HAP-1 (cell line): ENCODE data around the gene SFSWAP.
A peak's percentile ranks its signal among the peaks of the same experiment; 100 is the strongest.
"Not testable (repeated sequence)": the region's sequence is repeated elsewhere in the genome, so short reads cannot be mapped to it uniquely, and the experiment has no call there.

ENCODE experiments used
- DNase-seq, 2 experiments: peaks; one replicate each; pipeline ENCODE4 v3.0.0-alpha.2; 2016 to 2020; ENCODE audit warnings: low spot score in 2 of 2
- H3K27me3 ChIP-seq: fragments of 250-450 bp; sonication (Bioruptor Pico); 2 replicates; pipeline ENCODE4 v1.5.1; 2020; ENCODE audit warnings: low read depth, mild to moderate bottlenecking, moderate library complexity
- H3K36me3 ChIP-seq: fragments of 250-450 bp; sonication (Bioruptor Pico); replicated peaks from 2 replicates; pipeline ENCODE4 v1.5.1; 2020; ENCODE audit warnings: mild to moderate bottlenecking
- H3K4me1 ChIP-seq: fragments of 250-450 bp; sonication (Bioruptor Pico); 2 replicates; pipeline ENCODE4 v1.5.1; 2020; ENCODE audit warnings: mild to moderate bottlenecking
- H3K4me3 ChIP-seq: fragments of 250-450 bp; sonication (Bioruptor Pico); 2 replicates; pipeline ENCODE4 v1.5.1; 2020; ENCODE audit warnings: mild to moderate bottlenecking, moderate library complexity
- H3K9me3 ChIP-seq: fragments of 250-450 bp; sonication (Bioruptor Pico); 2 replicates; pipeline ENCODE4 v1.5.1; 2020; ENCODE audit warnings: mild to moderate bottlenecking, moderate library complexity
- in situ Hi-C: fragments of 300-500 bp; cut with MboI; formaldehyde crosslinking; loops from 3 replicates; pipeline ENCODE4 v1.14.3; 2020; ENCODE audit warnings: low sequenced_read_pairs, inconsistent platforms, mixed read lengths

The SFSWAP gene

DNA sequence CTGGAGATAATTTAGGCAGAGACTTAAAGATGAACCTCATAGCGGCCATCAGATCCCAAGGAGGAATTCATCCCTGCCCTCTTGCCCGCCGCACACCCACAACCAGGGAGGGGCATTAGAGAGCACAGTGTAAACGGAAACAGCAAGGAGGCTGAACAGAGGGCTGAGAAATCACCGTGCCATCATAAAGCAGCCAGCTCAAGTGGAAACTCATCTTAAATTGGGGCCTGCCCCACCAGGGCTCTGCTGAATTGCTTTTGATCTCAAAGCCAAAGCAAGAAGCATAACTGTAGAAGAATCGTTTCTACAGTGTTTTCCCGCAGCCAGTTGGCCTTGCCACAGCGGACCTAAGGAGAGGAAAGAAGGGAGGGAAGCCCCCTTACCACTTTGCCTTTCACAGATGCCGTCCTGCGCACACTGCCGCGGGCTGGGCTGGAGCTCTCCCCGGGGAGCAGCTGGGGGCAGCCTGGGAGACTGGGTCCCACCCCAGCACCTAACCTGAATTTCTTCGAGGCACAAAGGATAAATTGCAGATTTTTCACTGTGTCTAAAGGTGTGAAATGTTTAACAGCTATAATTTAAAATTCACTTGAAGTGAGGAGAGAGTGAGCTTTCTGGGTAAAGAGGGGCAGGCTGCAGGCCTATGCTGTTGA lies 65.5 kb downstream of the SFSWAP start:
- DNase-seq = no peak
- no peaks in the 10 kb centered on the region for H3K9me3 ChIP-seq
- peaks cover 37% of the 10 kb centered on the region for H3K36me3 ChIP-seq
- H3K4me3 ChIP-seq = no peak overlapping the region
- no peaks in the 10 kb centered on the region for H3K4me1 ChIP-seq
- H3K27me3 ChIP-seq = no peaks in the 10 kb centered on the region
- in situ Hi-C loops = no loop called here

DNA sequence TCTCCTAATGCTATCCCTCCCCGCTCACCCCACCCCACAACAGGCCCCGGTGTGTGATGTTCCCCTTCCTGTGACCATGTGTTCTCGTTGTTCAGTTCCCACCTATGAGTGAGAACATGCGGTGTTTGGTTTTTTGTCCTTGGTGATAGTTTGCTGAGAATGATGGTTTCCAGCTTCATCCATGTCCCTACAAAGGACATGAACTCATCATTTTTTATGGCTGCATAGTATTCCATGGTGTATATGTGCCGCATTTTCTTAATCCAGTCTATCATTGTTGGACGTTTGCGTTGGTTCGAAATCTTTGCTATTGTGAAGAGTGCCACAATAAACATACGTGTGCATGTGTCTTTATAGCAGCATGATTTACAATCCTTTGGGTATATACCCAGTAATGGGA lies 66.4 kb downstream of the SFSWAP start:
- H3K27me3 ChIP-seq, H3K4me1 ChIP-seq, DNase-seq, H3K4me3 ChIP-seq, H3K9me3 ChIP-seq, in situ Hi-C loops: not testable (repeated sequence)
- peaks cover 44% of the 10 kb centered on the region for H3K36me3 ChIP-seq

DNA sequence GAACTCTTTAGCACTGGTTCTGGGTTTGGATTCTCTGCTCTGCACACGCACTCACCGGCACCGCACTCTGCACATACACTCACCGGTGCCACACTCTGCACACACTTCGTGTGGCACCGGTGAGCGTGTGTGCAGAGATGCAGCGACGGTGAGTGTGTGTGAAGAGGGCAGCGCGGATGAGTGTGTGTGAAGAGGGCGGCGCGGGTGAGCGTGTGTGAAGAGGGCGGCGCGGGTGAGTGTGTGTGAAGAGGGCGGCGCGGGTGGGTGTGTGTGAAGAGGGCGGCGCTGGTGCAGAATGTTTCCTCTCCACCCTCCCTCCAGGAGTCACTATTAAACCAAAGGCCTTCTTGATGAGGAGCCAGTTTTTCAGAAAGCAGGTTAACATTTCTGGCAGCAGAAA lies 68.1 kb downstream of the SFSWAP start:
- H3K36me3 ChIP-seq = peaks cover 49% of the 10 kb centered on the region
- no peak for DNase-seq
- H3K4me3 ChIP-seq = no peak overlapping the region
- no peaks in the 10 kb centered on the region for H3K9me3 ChIP-seq
- in situ Hi-C loops = no loop called here
- H3K4me1 ChIP-seq = peaks cover 9% of the 10 kb centered on the region
- no peaks in the 10 kb centered on the region for H3K27me3 ChIP-seq

DNA sequence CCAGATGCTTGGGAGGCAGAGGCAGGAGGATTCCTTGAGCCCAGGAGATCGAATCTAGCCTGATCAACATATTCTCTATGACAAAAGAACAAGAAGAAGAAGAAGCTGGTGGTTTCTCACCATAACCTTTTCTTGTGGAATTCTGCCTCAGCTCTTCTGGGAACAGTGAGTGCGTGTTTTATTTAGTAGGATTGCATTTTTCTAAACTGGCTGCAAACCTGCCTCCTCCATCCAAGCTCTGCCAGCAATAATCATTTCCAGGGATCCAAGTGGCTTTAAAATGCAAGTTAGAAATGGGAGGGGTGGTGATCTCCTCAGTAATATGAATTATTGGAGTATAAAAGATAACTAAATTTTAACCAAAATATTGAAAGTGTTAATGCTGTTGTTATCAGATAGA lies 71.2 kb downstream of the SFSWAP start:
- peaks cover 26% of the 10 kb centered on the region for H3K4me1 ChIP-seq
- no peaks in the 10 kb centered on the region for H3K9me3 ChIP-seq
- H3K4me3 ChIP-seq = no peak overlapping the region
- in situ Hi-C loops = no loop called here
- no peak for DNase-seq
- peaks cover 60% of the 10 kb centered on the region for H3K36me3 ChIP-seq
- no peaks in the 10 kb centered on the region for H3K27me3 ChIP-seq

DNA sequence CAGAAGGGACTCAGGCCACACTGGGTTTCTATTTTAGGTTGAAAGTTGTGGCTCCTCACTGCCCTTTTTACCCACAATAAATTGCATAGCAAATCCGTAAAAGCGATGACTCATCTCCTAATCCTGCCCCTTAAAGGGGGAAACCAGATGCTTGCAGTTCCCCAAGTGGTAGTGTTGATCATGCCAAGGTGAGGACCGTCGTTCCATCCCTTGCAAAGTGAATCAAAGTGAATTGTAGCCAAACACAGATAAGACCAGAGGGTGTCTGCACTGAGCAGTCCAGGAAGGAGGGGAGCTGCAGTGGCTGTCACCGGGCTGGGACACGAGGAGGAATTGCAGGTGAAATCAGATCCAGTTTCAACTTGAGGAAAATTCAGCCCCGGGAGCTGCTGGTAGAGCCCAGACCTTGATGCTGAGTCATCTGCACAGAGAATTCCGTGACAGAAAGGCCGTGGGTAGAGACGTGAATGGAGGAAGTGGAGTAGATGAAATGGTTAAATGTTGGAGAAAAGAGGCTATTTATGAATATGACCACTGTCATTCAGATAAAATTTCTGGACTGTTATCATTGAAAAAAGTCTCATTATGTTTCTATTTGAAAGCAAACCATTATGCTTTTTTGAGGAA lies 73.1 kb downstream of the SFSWAP start:
- H3K4me3 ChIP-seq = peak overlapping the region; percentile 2; the same call in 1 of the 2 replicates
- no peaks in the 10 kb centered on the region for H3K27me3 ChIP-seq
- peaks cover 54% of the 10 kb centered on the region for H3K36me3 ChIP-seq
- in situ Hi-C loops = no loop called here
- H3K9me3 ChIP-seq = no peaks in the 10 kb centered on the region
- DNase-seq = peak; percentile 70 to 81
- H3K4me1 ChIP-seq = peaks cover 26% of the 10 kb centered on the region

DNA sequence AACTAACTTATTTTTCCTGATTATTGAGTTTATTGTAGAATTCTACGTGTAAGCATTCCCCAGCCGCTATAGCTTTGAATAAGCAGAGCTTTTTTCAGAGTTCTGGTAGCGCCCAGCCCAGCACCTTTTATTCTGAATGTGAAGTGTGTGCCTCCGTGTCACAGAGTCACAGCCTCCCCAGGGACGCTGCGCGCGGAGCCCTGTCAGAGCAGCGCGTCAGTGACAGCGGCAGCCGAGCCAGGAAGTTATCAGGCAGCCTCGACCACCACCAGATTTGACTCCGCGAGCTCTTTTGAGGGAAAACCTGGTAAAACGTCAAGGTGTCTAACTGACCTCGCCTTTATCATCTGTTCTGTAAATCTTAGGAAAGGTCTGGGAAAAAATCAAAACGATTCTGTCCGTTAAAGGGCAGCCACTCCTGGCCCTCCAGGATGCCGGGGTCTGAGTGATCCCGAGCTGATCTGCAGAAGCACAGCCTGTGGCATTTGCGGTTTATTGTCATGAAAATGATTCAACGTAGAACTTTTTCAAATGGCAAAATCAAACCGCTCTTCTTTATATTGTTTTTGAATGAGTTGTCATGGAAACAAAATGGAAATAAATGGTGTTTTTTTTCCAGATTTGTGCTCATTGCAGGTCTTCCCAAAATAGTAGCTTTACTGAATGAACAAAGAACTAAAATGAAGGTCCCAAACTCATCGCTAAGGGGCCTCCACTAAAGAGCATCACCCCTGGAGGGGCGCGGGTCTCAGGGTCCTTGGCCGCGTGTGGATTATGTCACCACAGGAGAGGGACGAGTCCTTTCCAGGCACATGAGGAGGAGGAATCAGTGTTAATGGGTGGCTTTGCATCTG lies 74.2 kb downstream of the SFSWAP start:
- peak; percentile 74 to 76 for DNase-seq
- peak overlapping the region; percentile 6 for H3K4me3 ChIP-seq
- peaks cover 26% of the 10 kb centered on the region for H3K4me1 ChIP-seq
- no peaks in the 10 kb centered on the region for H3K27me3 ChIP-seq
- no peaks in the 10 kb centered on the region for H3K9me3 ChIP-seq
- in situ Hi-C loops = no loop called here
- peaks cover 51% of the 10 kb centered on the region for H3K36me3 ChIP-seq

DNA sequence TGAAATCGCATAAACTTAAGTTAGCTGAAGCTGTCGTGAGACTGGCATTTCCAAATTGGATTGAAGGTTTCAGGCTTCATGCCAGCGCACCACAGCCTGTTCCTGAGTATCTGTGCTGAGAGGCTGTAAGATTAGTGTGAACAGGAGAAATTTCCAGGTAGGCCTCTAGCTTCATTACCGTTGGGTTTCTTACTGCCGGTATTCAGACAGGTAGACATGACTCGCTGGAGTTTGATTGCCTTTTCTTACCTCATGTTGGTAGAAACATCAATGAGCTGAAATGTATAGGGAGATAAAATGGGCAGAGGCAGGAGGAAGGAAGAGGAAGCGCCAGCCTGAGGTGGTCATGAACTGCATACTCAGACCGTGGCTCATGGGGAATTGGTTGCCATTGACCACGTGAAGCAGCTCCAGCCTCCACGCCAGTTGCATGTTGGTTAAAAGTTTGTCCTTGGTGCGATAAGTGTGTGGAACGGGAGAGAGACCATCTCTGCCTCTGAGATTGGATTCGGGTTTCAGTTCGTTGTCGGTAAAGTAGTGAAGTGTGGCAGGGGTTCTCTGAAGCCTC lies 75.0 kb downstream of the SFSWAP start:
- in situ Hi-C loops = no loop called here
- no peaks in the 10 kb centered on the region for H3K27me3 ChIP-seq
- H3K4me1 ChIP-seq = peaks cover 26% of the 10 kb centered on the region
- H3K9me3 ChIP-seq = no peaks in the 10 kb centered on the region
- DNase-seq = no peak
- peaks cover 51% of the 10 kb centered on the region for H3K36me3 ChIP-seq
- no peak overlapping the region for H3K4me3 ChIP-seq

DNA sequence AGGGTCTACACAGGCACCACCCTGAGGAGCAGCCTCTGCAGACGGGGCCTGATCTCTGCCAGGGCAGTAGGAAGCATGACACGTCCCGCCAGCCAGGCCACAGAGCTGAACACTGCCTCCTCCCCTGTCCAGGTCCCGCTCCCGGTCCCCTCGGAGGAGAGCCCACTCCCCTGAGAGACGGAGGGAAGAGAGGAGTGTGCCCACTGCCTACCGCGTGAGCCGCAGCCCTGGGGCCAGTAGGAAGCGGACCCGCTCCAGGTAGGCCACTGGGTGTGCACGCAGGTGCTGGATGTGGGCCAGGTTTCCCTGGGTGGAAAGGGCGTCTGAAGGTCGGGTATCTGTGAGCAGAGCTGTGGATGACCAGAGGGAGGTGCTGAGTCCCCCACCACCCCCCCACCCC lies 75.4 kb downstream of the SFSWAP start:
- Histone ChIP-seq H3K27me3 (no peaks in the 10 kb centered on the region), H3K36me3 (peaks cover 53% of the 10 kb centered on the region), H3K4me3 (no peak overlapping the region), H3K9me3 (no peaks in the 10 kb centered on the region), H3K4me1 (peaks cover 26% of the 10 kb centered on the region)
- no peak for DNase-seq
- in situ Hi-C loops = no loop called here

DNA sequence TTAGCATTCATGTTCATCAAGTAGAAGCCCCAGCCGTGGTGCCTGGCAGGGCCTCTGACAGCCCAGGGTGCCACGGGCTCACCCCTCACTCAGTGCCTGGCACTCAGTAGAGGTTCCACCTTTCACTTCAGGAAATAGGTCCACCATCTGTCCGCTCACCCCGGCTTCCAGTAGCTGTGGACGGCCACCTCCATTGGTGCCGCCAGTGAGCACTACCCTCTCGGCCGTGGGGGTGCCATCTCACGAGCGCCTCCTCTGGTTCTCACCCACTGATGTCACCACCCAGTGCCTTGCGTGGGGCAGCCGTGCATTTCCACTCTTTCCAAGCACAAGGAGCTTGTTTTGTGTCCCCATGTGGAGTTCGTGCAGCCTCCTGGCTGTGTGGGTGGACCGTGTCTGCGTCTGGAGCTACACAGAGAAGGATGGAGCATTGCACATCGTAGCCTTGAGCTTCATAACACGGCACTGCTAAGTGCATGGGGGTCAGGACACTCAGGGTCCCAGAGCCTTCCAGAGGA lies 76.3 kb downstream of the SFSWAP start:
- Histone ChIP-seq H3K9me3 (no peaks in the 10 kb centered on the region), H3K4me3 (no peak overlapping the region), H3K36me3 (peaks cover 44% of the 10 kb centered on the region), H3K4me1 (peaks cover 26% of the 10 kb centered on the region), H3K27me3 (no peaks in the 10 kb centered on the region)
- DNase-seq = no peak
- in situ Hi-C loops = no loop called here

DNA sequence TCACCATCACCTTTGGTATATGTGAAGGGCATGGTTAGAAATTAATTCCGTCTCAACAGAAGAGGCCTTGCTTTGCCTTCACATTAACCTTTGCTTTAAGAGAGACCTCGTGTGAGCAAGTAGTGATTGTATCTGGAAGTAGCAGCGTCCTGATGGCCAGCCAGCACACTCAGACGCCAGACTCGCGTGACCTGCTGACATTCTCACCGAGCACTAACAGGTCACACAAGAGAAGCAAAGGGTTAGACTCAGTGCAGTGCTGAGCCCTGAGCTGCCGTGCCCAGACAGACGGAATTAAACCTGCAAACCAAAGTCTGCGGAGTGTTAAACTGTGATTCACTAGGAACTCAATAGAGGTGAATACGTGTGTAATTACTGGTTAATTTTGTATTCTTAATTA lies 77.2 kb downstream of the SFSWAP start:
- Histone ChIP-seq H3K4me3 (no peak overlapping the region), H3K36me3 (peaks cover 39% of the 10 kb centered on the region), H3K27me3 (no peaks in the 10 kb centered on the region), H3K9me3 (no peaks in the 10 kb centered on the region), H3K4me1 (peaks cover 25% of the 10 kb centered on the region)
- DNase-seq = no peak
- in situ Hi-C loops = no loop called here

DNA sequence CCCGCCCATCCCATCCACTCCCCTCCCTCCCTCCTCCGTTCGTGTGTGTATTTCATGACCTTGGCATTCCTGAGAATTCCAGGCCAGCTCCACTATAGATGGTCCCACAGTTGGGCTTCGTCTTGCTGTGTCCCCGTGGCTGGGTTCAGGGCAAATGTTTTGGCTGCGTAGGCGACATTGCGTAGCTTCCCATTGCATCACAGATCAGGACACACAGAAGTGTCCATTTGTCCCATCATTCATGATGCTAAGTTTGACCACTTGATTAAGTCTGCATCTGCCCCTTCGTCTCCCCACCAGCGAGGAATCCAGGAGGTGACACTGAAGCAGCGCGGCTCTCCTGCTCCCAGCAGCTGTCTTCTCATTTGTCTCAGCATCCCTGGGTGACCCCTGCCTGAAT lies 78.7 kb downstream of the SFSWAP start:
- Histone ChIP-seq H3K4me1 (peaks cover 11% of the 10 kb centered on the region), H3K27me3 (no peaks in the 10 kb centered on the region), H3K4me3 (no peak overlapping the region), H3K36me3 (peaks cover 40% of the 10 kb centered on the region), H3K9me3 (no peaks in the 10 kb centered on the region)
- DNase-seq = no peak
- in situ Hi-C loops = no loop called here

DNA sequence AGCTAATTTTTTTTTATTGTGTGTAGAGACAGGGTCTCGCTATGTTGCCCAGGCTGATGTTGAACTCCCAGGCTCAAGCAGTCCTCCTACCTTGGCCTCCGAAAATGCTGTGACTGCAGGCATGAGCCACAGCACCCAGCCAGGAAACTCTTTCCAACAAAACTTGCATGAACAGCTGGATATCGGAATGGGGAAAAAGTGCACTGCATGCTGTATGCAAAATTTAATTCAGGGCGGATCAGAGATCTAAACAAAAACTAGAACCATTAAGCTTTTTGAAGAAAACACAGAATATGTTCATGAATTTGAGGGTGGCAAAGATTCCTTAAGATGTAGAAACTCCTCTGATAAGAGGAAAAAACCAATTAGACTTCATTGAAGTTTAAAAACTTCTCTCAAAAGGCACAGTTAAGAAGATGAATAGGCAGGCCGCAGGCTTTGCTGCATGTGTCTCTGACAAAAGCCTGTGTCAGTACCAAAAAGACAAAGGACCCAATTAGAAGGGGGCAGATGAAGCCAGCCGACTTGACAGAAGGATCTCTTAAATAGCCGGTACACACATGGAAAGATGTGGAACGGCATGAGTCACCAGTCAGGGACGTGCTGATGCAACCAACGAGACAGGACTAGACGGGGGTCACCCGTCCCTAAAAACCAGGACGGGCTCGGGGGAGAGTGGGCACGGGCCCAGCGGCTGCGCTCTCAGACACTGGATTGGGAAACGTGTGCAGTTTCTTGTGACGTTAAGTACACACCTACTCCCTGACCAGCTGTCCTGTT lies 82.5 kb downstream of the SFSWAP start:
- Histone ChIP-seq H3K9me3 (no peaks in the 10 kb centered on the region), H3K27me3 (no peaks in the 10 kb centered on the region), H3K4me3 (no peak overlapping the region), H3K4me1 (no peaks in the 10 kb centered on the region), H3K36me3 (peaks cover 31% of the 10 kb centered on the region)
- DNase-seq = no peak
- in situ Hi-C loops = no loop called here

DNA sequence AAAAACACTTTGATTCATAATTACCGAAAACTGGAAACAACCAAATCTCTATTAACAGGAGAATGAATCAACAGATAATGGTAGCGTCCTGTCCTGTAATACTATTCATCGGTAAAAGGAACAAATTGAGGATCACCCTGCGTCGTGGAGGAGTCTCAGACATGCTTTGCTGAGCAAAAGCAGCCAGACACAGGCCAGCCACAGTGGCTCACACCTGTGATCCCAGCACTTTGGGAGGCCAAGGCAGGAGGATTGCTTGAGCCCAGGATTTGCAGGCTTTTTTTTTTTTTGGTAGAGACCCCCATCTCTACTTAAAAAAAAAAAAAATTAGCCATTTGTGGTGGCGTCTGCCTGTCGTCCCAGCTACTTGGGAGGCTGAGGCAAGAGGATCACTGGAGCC lies 83.2 kb downstream of the SFSWAP start:
- Histone ChIP-seq H3K4me1 (no peaks in the 10 kb centered on the region), H3K36me3 (peaks cover 34% of the 10 kb centered on the region), H3K9me3 (no peaks in the 10 kb centered on the region), H3K4me3 (no peak overlapping the region), H3K27me3 (no peaks in the 10 kb centered on the region)
- in situ Hi-C loops = no loop called here
- DNase-seq = no peak
